Peyer's patch (tissue), 4 donors: ENCODE measurements around the gene BPIFB6. TPM values are rescaled to one million over a fixed set of nuclear protein-coding genes. Genes with fewer than 3 reads are reported as not detected.

Source experiments
- DNase-seq, 3 donors: peaks; one replicate each; pipeline ENCODE4 v3.0.0-alpha.2; 2017 to 2019
- H3K27ac ChIP-seq, 4 donors: fragments of 200-600 bp; sonication (generic); one replicate each; pipeline ENCODE4 v1.5.1; 2016 to 2019
- H3K27me3 ChIP-seq, 2 donors: fragments of 200-600 bp; sonication (generic); one replicate each; pipeline ENCODE4 v1.5.1; 2019
- H3K36me3 ChIP-seq, 3 donors: fragments of 200-600 bp; sonication (generic); one replicate each; pipeline ENCODE4 v1.5.1; 2016 to 2019
- H3K4me1 ChIP-seq, 4 donors: fragments of 200-600 bp; sonication (generic); one replicate each; pipeline ENCODE4 v1.5.1; 2016 to 2019
- H3K4me3 ChIP-seq, 4 donors: fragments of 200-600 bp; sonication (generic); 1 replicate in 3 of 4; 2 replicates in 1 of 4; pipeline ENCODE4 v1.5.1; 2016 to 2019; ENCODE audit warnings: mild to moderate bottlenecking in 1 of 4
- H3K9me3 ChIP-seq, 4 donors: fragments of 200-600 bp; sonication (generic); one replicate each; pipeline ENCODE4 v1.5.1; 2016 to 2019; ENCODE audit warnings: mild to moderate bottlenecking in 1 of 4
- POLR2A ChIP-seq, 2 donors: fragments of 450-650 bp; IDR thresholded peaks; one replicate each; pipeline ENCODE4 v1.5.1; 2017; ENCODE audit warnings: antibody characterized with exemption in 2 of 2, mild to moderate bottlenecking in 2 of 2, moderate library complexity in 2 of 2
- total RNA-seq, 4 donors: library from RNA; depleted of rRNA; stranded (reverse); fragments of >200 nt; gene quantifications; one replicate each; pipeline ENCODE4 v1.1.0, GENCODE V29; 2016
- TF ChIP-seq, protein P1 (sequence below), 6 experiments: fragments of 450-650 bp in 4 of 6; fragments of 200-600 bp in 2 of 6; sonication (generic) in 1 of 6; IDR thresholded peaks; one replicate each; pipeline ENCODE4 v1.5.1; 2017 to 2019; ENCODE audit warnings: antibody characterized with exemption in 6 of 6, mild to moderate bottlenecking in 3 of 6, moderate library complexity in 1 of 6

The BPIFB6 gene
- total RNA-seq, 4 donors from 2014 or later = not detected

GRCh38 chr20:33071198-33071597 lies 39.8 kb downstream of the BPIFB6 start:
- H3K36me3 ChIP-seq = no peaks in the 10 kb centered on the region
- no peak for TF ChIP-seq POLR2A (IDR thresholded peaks at IDR 0.05)
- TF ChIP-seq, protein P1, sequence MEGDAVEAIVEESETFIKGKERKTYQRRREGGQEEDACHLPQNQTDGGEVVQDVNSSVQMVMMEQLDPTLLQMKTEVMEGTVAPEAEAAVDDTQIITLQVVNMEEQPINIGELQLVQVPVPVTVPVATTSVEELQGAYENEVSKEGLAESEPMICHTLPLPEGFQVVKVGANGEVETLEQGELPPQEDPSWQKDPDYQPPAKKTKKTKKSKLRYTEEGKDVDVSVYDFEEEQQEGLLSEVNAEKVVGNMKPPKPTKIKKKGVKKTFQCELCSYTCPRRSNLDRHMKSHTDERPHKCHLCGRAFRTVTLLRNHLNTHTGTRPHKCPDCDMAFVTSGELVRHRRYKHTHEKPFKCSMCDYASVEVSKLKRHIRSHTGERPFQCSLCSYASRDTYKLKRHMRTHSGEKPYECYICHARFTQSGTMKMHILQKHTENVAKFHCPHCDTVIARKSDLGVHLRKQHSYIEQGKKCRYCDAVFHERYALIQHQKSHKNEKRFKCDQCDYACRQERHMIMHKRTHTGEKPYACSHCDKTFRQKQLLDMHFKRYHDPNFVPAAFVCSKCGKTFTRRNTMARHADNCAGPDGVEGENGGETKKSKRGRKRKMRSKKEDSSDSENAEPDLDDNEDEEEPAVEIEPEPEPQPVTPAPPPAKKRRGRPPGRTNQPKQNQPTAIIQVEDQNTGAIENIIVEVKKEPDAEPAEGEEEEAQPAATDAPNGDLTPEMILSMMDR (IDR thresholded peaks at IDR 0.05) = no peak
- H3K4me3 ChIP-seq = no peak overlapping the region
- no peaks in the 10 kb centered on the region for H3K27me3 ChIP-seq
- DNase-seq = no peak
- H3K27ac ChIP-seq = no peak overlapping the region
- H3K9me3 ChIP-seq = no peaks in the 10 kb centered on the region
- no peaks in the 10 kb centered on the region for H3K4me1 ChIP-seq

GRCh38 chr20:33072362-33072761 lies 40.9 kb downstream of the BPIFB6 start:
- Histone ChIP-seq H3K9me3 (no peaks in the 10 kb centered on the region), H3K4me1 (no peaks in the 10 kb centered on the region), H3K27ac (no peak overlapping the region), H3K4me3 (no peak overlapping the region), H3K36me3 (no peaks in the 10 kb centered on the region), H3K27me3 (no peaks in the 10 kb centered on the region)
- TF ChIP-seq, protein P1 (IDR thresholded peaks at IDR 0.05) = no peak
- no peak for TF ChIP-seq POLR2A (IDR thresholded peaks at IDR 0.05)
- no peak for DNase-seq

GRCh38 chr20:33072813-33073212 lies 41.4 kb downstream of the BPIFB6 start:
- H3K27ac ChIP-seq = no peak overlapping the region
- no peak for TF ChIP-seq POLR2A (IDR thresholded peaks at IDR 0.05)
- TF ChIP-seq, protein P1 (IDR thresholded peaks at IDR 0.05) = no peak
- no peaks in the 10 kb centered on the region for H3K36me3 ChIP-seq
- no peaks in the 10 kb centered on the region for H3K27me3 ChIP-seq
- H3K4me1 ChIP-seq = no peaks in the 10 kb centered on the region
- DNase-seq = no peak
- H3K9me3 ChIP-seq = no peaks in the 10 kb centered on the region
- no peak overlapping the region for H3K4me3 ChIP-seq

- H3K4me1 ChIP-seq = no peaks in the 10 kb centered on the region
- no peaks in the 10 kb centered on the region for H3K9me3 ChIP-seq
- no peaks in the 10 kb centered on the region for H3K36me3 ChIP-seq
- H3K27me3 ChIP-seq = no peaks in the 10 kb centered on the region
- no peak overlapping the region for H3K4me3 ChIP-seq
- H3K27ac ChIP-seq = no peak overlapping the region
- TF ChIP-seq, protein P1 (IDR thresholded peaks at IDR 0.05) = no peak
- no peak for TF ChIP-seq POLR2A (IDR thresholded peaks at IDR 0.05)
- no peak for DNase-seq
Observed at GRCh38 chr20:33074675-33075074, 43.2 kb downstream of the BPIFB6 start.

DNA sequence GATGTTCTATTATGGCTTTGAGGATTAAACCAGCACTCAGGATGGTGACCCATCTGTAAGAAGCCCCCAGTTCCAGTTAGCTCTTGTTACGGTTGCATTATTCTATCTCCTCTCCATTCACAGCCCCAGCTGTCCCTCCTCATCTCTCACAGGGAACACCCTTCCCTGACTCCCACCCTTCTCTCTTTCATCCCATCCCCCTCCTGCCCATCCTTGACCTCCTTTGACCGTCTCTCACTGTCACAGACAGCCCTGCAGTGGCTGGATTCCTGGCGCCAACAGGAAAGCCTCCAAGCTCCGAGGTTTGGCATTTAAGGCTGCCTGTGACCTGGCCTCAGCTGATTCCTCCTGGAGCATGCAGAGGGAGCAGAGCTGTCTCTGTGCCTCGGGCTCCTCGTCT lies 43.8 kb downstream of the BPIFB6 start:
- no peaks in the 10 kb centered on the region for H3K9me3 ChIP-seq
- H3K27me3 ChIP-seq = no peaks in the 10 kb centered on the region
- no peak overlapping the region for H3K4me3 ChIP-seq
- H3K27ac ChIP-seq = no peak overlapping the region
- TF ChIP-seq, protein P1 (IDR thresholded peaks at IDR 0.05) = no peak
- TF ChIP-seq POLR2A (IDR thresholded peaks at IDR 0.05) = no peak
- H3K36me3 ChIP-seq = no peaks in the 10 kb centered on the region
- H3K4me1 ChIP-seq = no peaks in the 10 kb centered on the region
- no peak for DNase-seq
